ENCODE data around the gene TBC1D1. TPM values are rescaled to one million over a fixed set of nuclear protein-coding genes. Genes with fewer than 3 reads are reported as not detected.
A peak's percentile ranks its signal among the peaks of the same experiment; 100 is the strongest.

Gene TBC1D1
- total RNA-seq, 1 donor from 2014 or later = 96.0 TPM

DNA sequence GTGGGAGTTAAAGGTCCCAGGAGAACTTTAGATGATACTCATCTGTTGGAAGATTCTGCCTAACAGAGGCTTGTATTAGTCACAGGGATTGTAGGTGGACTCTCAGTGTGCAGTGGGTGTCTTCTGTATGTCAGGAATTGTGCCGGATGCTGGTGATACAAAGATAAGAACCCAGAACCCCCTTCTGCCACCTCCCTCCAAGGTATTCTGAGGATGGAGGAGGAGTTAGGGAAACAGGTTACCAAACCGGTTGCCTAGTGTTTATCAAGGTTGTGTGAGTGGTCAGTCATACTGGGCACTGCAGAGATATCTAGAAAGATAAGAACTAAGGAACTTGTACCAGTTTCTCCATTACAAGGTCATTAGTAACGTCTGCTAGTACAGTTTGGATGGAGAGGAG lies 130.9 kb downstream of the TBC1D1 start:
- no peak for DNase-seq (ENCODE audit: extremely low spot score in 2 of 2)
- intact Hi-C loops (cut with DNase I) = no loop called here
- TF ChIP-seq, protein P1, sequence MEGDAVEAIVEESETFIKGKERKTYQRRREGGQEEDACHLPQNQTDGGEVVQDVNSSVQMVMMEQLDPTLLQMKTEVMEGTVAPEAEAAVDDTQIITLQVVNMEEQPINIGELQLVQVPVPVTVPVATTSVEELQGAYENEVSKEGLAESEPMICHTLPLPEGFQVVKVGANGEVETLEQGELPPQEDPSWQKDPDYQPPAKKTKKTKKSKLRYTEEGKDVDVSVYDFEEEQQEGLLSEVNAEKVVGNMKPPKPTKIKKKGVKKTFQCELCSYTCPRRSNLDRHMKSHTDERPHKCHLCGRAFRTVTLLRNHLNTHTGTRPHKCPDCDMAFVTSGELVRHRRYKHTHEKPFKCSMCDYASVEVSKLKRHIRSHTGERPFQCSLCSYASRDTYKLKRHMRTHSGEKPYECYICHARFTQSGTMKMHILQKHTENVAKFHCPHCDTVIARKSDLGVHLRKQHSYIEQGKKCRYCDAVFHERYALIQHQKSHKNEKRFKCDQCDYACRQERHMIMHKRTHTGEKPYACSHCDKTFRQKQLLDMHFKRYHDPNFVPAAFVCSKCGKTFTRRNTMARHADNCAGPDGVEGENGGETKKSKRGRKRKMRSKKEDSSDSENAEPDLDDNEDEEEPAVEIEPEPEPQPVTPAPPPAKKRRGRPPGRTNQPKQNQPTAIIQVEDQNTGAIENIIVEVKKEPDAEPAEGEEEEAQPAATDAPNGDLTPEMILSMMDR (IDR thresholded peaks at IDR 0.05) = no peak
- TF ChIP-seq POLR2AphosphoS5 (IDR thresholded peaks at IDR 0.05; ENCODE audit: insufficient read depth in 1 of 2, low read depth in 1 of 2) (no peak), POLR2A (IDR thresholded peaks at IDR 0.05) (no peak)
- Histone ChIP-seq H3K27me3 (no peaks in the 10 kb centered on the region), H3K9me3 (no peaks in the 10 kb centered on the region), H3K27ac (no peak overlapping the region), H3K4me1 (no peaks in the 10 kb centered on the region), H3K36me3 (peaks cover 0 to 14% of the 10 kb centered on the region in 2 donors), H3K4me3 (no peak overlapping the region)

DNA sequence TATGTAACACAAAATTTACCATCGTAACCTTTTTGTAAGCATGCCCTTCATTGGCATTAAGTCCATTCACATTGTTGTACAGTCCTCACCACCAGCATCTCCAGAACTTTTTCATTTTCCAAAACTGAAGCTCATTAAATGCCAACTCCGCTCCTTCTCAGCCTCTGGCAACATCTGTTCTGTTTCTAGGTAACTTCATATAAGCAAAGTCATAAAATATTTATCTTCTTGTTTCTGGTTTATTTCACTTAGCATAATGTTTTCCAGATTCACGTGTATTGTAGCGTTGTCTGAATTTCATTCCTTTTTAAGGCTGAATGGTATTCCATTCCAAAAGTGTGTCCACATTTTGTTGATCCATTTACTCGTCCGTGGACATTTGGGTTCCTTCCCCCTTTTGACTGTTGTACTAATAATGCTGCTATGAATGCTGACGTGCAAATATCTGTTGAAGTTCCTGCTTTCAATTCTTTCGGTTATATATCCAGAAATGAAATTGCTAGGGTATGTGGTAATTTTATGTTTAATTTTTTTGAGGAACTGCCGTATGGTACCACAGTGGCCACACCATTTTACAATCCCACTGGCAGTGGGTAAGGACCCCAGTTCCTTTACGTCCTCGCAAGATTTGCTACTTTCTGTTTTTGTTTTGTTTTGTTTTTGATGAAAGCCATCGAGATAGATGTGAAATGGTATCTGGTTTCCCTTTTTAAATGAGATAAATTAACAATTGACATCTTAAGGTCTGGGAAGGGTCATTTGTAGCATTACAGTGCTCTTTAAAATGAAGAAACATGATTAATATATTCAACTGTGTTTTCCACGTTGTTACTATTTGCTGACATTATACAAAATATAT lies 132.7 kb downstream of the TBC1D1 start:
- Histone ChIP-seq H3K27ac (no peak overlapping the region), H3K4me3 (no peak overlapping the region), H3K9me3 (no peaks in the 10 kb centered on the region), H3K27me3 (no peaks in the 10 kb centered on the region), H3K4me1 (no peaks in the 10 kb centered on the region), H3K36me3 (peaks cover 0 to 14% of the 10 kb centered on the region in 2 donors)
- no peak for DNase-seq (ENCODE audit: extremely low spot score in 2 of 2)
- intact Hi-C loops (cut with DNase I) = no loop called here
- TF ChIP-seq POLR2AphosphoS5 (IDR thresholded peaks at IDR 0.05; ENCODE audit: insufficient read depth in 1 of 2, low read depth in 1 of 2) = no peak
- no peak for TF ChIP-seq POLR2A (IDR thresholded peaks at IDR 0.05)
- TF ChIP-seq, protein P1 (IDR thresholded peaks at IDR 0.05) = no peak

DNA sequence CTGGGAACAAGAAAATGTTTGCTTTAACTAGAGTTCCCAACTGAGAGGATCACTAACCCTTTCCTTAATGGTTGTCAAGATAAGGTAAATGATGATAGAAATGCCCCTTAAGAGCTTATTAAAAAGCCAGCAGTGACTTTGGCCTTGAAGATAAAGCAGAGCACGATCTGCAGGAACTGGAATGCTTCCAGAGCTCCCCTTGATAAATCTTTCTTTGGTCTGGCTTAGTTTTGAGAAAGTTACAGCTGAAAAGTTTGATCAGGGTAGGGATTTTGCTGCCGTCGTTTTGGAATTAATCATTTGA lies 133.3 kb downstream of the TBC1D1 start:
- no peak overlapping the region for H3K27ac ChIP-seq
- TF ChIP-seq POLR2A (IDR thresholded peaks at IDR 0.05) (no peak), POLR2AphosphoS5 (IDR thresholded peaks at IDR 0.05; ENCODE audit: insufficient read depth in 1 of 2, low read depth in 1 of 2) (no peak)
- TF ChIP-seq, protein P1 (IDR thresholded peaks at IDR 0.05) = no peak
- no peak overlapping the region for H3K4me3 ChIP-seq
- H3K4me1 ChIP-seq = no peaks in the 10 kb centered on the region
- intact Hi-C loops (cut with DNase I) = no loop called here
- H3K27me3 ChIP-seq = no peaks in the 10 kb centered on the region
- H3K36me3 ChIP-seq = peaks cover 0 to 14% of the 10 kb centered on the region in 2 donors
- no peaks in the 10 kb centered on the region for H3K9me3 ChIP-seq
- no peak for DNase-seq (ENCODE audit: extremely low spot score in 2 of 2)

DNA sequence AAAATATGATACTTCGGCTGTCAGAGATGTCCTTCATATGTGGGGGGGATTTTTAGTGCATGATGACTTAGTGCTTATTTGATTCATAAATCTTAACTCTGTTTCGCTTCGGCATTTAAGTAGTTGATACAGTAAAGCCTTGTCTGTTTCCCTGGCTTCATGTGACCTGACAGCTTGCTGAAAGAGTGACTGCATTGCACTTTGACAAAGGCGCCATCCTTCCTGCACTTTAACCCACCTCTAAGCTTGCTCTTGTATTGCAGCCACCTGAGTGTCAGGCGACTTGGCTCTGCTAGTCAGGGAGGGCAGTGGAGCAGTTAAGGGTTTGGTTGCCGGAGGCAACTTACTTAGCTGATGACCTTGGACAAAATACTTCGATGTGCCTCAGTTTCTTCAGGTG lies 134.8 kb downstream of the TBC1D1 start:
- H3K4me1 ChIP-seq = no peaks in the 10 kb centered on the region
- no peak for DNase-seq (ENCODE audit: extremely low spot score in 2 of 2)
- peak overlapping the region; percentile 7 for H3K27ac ChIP-seq
- no peaks in the 10 kb centered on the region for H3K27me3 ChIP-seq
- intact Hi-C loops (cut with DNase I) = no loop called here
- no peaks in the 10 kb centered on the region for H3K9me3 ChIP-seq
- TF ChIP-seq, protein P1 (IDR thresholded peaks at IDR 0.05) = no peak
- no peak for TF ChIP-seq POLR2A (IDR thresholded peaks at IDR 0.05)
- TF ChIP-seq POLR2AphosphoS5 (IDR thresholded peaks at IDR 0.05; ENCODE audit: insufficient read depth in 1 of 2, low read depth in 1 of 2) = no peak
- H3K4me3 ChIP-seq = no peak overlapping the region
- peaks cover 0 to 15% of the 10 kb centered on the region in 2 donors for H3K36me3 ChIP-seq

DNA sequence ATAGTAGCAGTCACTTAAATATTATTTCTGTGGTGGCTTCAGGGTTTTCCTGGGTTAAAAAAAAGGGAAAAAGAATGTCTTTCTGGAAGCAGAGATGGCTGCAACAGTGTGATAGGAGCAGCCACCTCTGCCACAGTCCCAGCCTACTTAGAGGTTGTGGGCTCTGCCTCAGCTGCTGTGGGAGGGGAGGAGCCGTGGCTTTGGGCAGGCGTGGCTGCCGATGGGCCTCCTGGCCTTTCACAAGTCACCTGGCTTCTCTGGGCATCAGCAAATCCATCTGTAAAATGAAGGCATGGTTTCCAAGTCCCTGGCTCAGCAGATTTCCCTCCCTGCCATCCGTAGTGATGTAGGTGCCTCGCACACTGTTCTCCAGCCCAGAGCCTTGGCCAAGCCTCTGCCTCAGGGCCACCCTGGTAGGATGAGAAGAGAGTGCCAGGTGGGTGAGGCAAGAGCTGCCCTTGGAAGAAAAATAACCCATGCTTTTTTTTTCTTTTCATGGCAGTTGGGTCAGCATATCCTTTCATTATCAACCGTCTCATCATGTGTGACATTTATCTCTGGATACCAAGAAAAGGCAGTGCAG lies 135.4 kb downstream of the TBC1D1 start:
- TF ChIP-seq POLR2AphosphoS5 (IDR thresholded peaks at IDR 0.05; ENCODE audit: insufficient read depth in 1 of 2, low read depth in 1 of 2) (no peak), POLR2A (IDR thresholded peaks at IDR 0.05) (no peak)
- TF ChIP-seq, protein P1 (IDR thresholded peaks at IDR 0.05) = no peak
- H3K4me3 ChIP-seq = no peak overlapping the region
- H3K27ac ChIP-seq = peak overlapping the region; percentile 7
- intact Hi-C loops (cut with DNase I) = no loop called here
- DNase-seq (ENCODE audit: extremely low spot score in 2 of 2) = no peak
- H3K4me1 ChIP-seq = no peaks in the 10 kb centered on the region
- no peaks in the 10 kb centered on the region for H3K27me3 ChIP-seq
- H3K9me3 ChIP-seq = no peaks in the 10 kb centered on the region
- peaks cover 0 to 12% of the 10 kb centered on the region in 2 donors for H3K36me3 ChIP-seq

All from vagina (tissue), 2 donors.